Keratinocyte (primary cell): ENCODE data around the gene ZFYVE28. TPM values are rescaled to one million over a fixed set of nuclear protein-coding genes. Genes with fewer than 3 reads are reported as not detected.
A peak's percentile ranks its signal among the peaks of the same experiment; 100 is the strongest.

Source experiments
- DNase-seq: peaks from one replicate; pipeline ENCODE4 v3.0.0-alpha.2; 2011; ENCODE audit warnings: low read depth, missing footprints, low spot score
- FAIRE-seq: peaks from 2 replicates; lab custom pipeline; 2011; peaks lifted over from hg19 to GRCh38; lab: Jason Lieb, UNC
- H2AFZ ChIP-seq: 2 replicates; pipeline ENCODE4 v1.6.0; 2012; ENCODE audit warnings: low read length, control low read depth, inconsistent platforms; ENCODE audit not compliant: control insufficient read depth
- H3K27ac ChIP-seq: 2 replicates; pipeline ENCODE4 v1.5.1; 2011; ENCODE audit warnings: low read length; ENCODE audit not compliant: control insufficient read depth, insufficient read depth
- H3K27me3 ChIP-seq: 3 replicates; pipeline ENCODE4 v1.6.0; 2011; ENCODE audit warnings: low read length; ENCODE audit not compliant: control insufficient read depth, insufficient read depth; ENCODE audit errors: extremely low read depth
- H3K36me3 ChIP-seq, 2 experiments: 2 replicates in 1 of 2; 3 replicates in 1 of 2; pipeline ENCODE4 v1.5.1; 2011; ENCODE audit warnings: low read length in 2 of 2, mild to moderate bottlenecking in 1 of 2; ENCODE audit not compliant: control insufficient read depth in 2 of 2, insufficient read depth in 2 of 2; ENCODE audit errors: extremely low read depth in 1 of 2
- H3K4me1 ChIP-seq: 3 replicates; pipeline ENCODE4 v1.5.1; 2011; ENCODE audit warnings: low read length; ENCODE audit not compliant: control insufficient read depth, insufficient read depth; ENCODE audit errors: extremely low read depth
- H3K4me2 ChIP-seq: 3 replicates; pipeline ENCODE4 v1.6.0; 2011; ENCODE audit warnings: low read depth, low read length; ENCODE audit not compliant: control insufficient read depth, insufficient read depth; ENCODE audit errors: extremely low read depth
- H3K4me3 ChIP-seq, 3 experiments: fragments of 200-600 bp in 1 of 3; sonication (generic) in 1 of 3; 2 replicates in 2 of 3; 3 replicates in 1 of 3; pipeline ENCODE4 v1.5.1; 2011 to 2016; ENCODE audit warnings: low read length in 3 of 3, mild to moderate bottlenecking in 3 of 3, control low read depth in 2 of 3, inconsistent platforms in 1 of 3, low read depth in 1 of 3, mixed read lengths in 1 of 3, mixed run types in 1 of 3, moderate library complexity in 1 of 3; ENCODE audit not compliant: control insufficient read depth in 2 of 3, insufficient read depth in 2 of 3; ENCODE audit errors: extremely low read depth in 1 of 3
- H3K79me2 ChIP-seq: 2 replicates; pipeline ENCODE4 v1.6.0; 2012; ENCODE audit warnings: low read length; ENCODE audit not compliant: control insufficient read depth, insufficient read depth
- H3K9ac ChIP-seq: 3 replicates; pipeline ENCODE4 v1.6.0; 2011; ENCODE audit warnings: low read length; ENCODE audit not compliant: control insufficient read depth, insufficient read depth; ENCODE audit errors: extremely low read depth
- H3K9me1 ChIP-seq: 3 replicates; pipeline ENCODE4 v1.6.0; 2011; ENCODE audit warnings: low read length; ENCODE audit not compliant: control insufficient read depth, insufficient read depth; ENCODE audit errors: extremely low read depth
- H3K9me3 ChIP-seq: 2 replicates; pipeline ENCODE4 v1.5.1; 2012; ENCODE audit warnings: low read depth, low read length; ENCODE audit not compliant: control insufficient read depth
- H4K20me1 ChIP-seq: 3 replicates; pipeline ENCODE4 v1.6.0; 2011; ENCODE audit warnings: low read length; ENCODE audit not compliant: control insufficient read depth, insufficient read depth; ENCODE audit errors: extremely low read depth
- CTCF ChIP-seq, 3 experiments: IDR thresholded peaks in 1 of 3; conservative IDR thresholded peaks in 1 of 3; optimal IDR thresholded peaks in 1 of 3; 2 replicates in 2 of 3; 3 replicates in 1 of 3; pipeline versions ENCODE3 to v1.5.1; 2011; ENCODE audit warnings: low read length in 3 of 3, mild to moderate bottlenecking in 3 of 3, moderate library complexity in 2 of 3, control low read depth in 1 of 3, inconsistent platforms in 1 of 3; ENCODE audit not compliant: insufficient read depth in 2 of 3; ENCODE audit errors: extremely low read depth in 1 of 3
- EZH2 ChIP-seq: IDR thresholded peaks from one replicate; pipeline ENCODE4 v1.6.1; 2012; ENCODE audit warnings: inconsistent platforms, mild to moderate bottlenecking, low read length, moderate library complexity
- dilution Hi-C: fragments of 300-500 bp; cut with MboI; formaldehyde crosslinking; loops from one replicate; pipeline ENCODE4 v1.7.0; 2020; ENCODE audit warnings: low sequenced_read_pairs; ENCODE audit not compliant: extremely low pct_ligation_motif_present
- polyA plus RNA-seq, 5 experiments: library from polyadenylated mRNA; depleted of rRNA in 3 of 5; stranded (reverse) in 3 of 5; stranded (forward) in 1 of 5; unstranded in 1 of 5; fragments of >200 nt; gene quantifications; 1 replicate in 1 of 5; 2 replicates in 3 of 5; 3 replicates in 1 of 5; pipeline versions ENCODE4 v1.2.1 to v1.2.3, GENCODE V29; 2011 to 2012; ENCODE audit warnings: missing spikeins in 2 of 5, low read depth in 1 of 5, low replicate concordance in 1 of 5

ZFYVE28 gene
- polyA plus RNA-seq, 1 donor (not counting 4 experiments of a cell fraction or from before 2014, with no cell fraction given) = 0.33 TPM

GRCh38 chr4:2436761-2437474, 18.5 kb upstream of the ZFYVE28 start:
- dilution Hi-C loops = no loop called here
- H3K4me1 ChIP-seq = no peaks in the 10 kb centered on the region

GRCh38 chr4:2436301-2436700, 17.9 kb upstream of the ZFYVE28 start:
- no peaks in the 10 kb centered on the region for H4K20me1 ChIP-seq
- peak in 2 of 3 experiments; percentile 26 to 43 for TF ChIP-seq CTCF (optimal IDR thresholded peaks at IDR 0.05 in 1 of 3, IDR thresholded peaks at IDR 0.05 in 1 of 3, conservative IDR thresholded peaks at IDR 0.05 in 1 of 3; ENCODE audit: extremely low read depth in 1 of 3, insufficient read depth in 2 of 3, low read length in 3 of 3)
- TF ChIP-seq EZH2 = no peak
- no peak overlapping the region for H2AFZ ChIP-seq
- H3K9me1 ChIP-seq = no peaks in the 10 kb centered on the region
- H3K4me2 ChIP-seq = no peak overlapping the region
- FAIRE-seq (no peak), DNase-seq (no peak)
- no peak overlapping the region for H3K27ac ChIP-seq
- no peaks in the 10 kb centered on the region for H3K79me2 ChIP-seq
- no peak overlapping the region for H3K4me3 ChIP-seq
- dilution Hi-C loops = no loop called here
- no peak overlapping the region for H3K9ac ChIP-seq
- peaks cover 2% of the 10 kb centered on the region for H3K27me3 ChIP-seq
- H3K9me3 ChIP-seq = no peaks in the 10 kb centered on the region
- H3K4me1 ChIP-seq = no peaks in the 10 kb centered on the region
- no peaks in the 10 kb centered on the region for H3K36me3 ChIP-seq

More at GRCh38 chr4:2436761-2437474, 18.5 kb upstream of the ZFYVE28 start:
- Histone ChIP-seq H3K27ac (no peak overlapping the region), H3K9me3 (no peaks in the 10 kb centered on the region), H4K20me1 (no peaks in the 10 kb centered on the region), H3K9me1 (no peaks in the 10 kb centered on the region), H2AFZ (no peak overlapping the region), H3K4me2 (no peak overlapping the region), H3K27me3 (peaks cover 2% of the 10 kb centered on the region), H3K4me3 (no peak overlapping the region), H3K9ac (no peak overlapping the region), H3K79me2 (no peaks in the 10 kb centered on the region), H3K36me3 (no peaks in the 10 kb centered on the region)
- DNase-seq = no peak
- FAIRE-seq = no peak
- no peak for TF ChIP-seq CTCF (optimal IDR thresholded peaks at IDR 0.05 in 1 of 3, IDR thresholded peaks at IDR 0.05 in 1 of 3, conservative IDR thresholded peaks at IDR 0.05 in 1 of 3; ENCODE audit: extremely low read depth in 1 of 3, insufficient read depth in 2 of 3, low read length in 3 of 3)
- TF ChIP-seq EZH2 = no peak
